ENCODE measurements around the gene PEX10.

PEX10 gene

GRCh38 chr1:2372551-2373490 is 39.5 kb downstream of the PEX10 start:
- no peak for DNase-seq

- DNase-seq = no peak
Observed at GRCh38 chr1:2368053-2368744, 44.2 kb downstream of the PEX10 start.

- DNase-seq = no peak
Observed at GRCh38 chr1:2363847-2364513, 48.4 kb downstream of the PEX10 start.

GRCh38 chr1:2360588-2361364 is 51.6 kb downstream of the PEX10 start:
- DNase-seq = no peak

- DNase-seq = no peak
Observed at GRCh38 chr1:2358651-2359640, 53.4 kb downstream of the PEX10 start.

- no peak for DNase-seq
Observed at GRCh38 chr1:2358072-2358471, 54.3 kb downstream of the PEX10 start.

GRCh38 chr1:2356911-2357845 is 55.2 kb downstream of the PEX10 start:
- DNase-seq = no peak

- no peak for DNase-seq
Observed at GRCh38 chr1:2356401-2356800, 56.0 kb downstream of the PEX10 start.

GRCh38 chr1:2355373-2356261 is 56.7 kb downstream of the PEX10 start:
- DNase-seq = no peak

- no peak for DNase-seq
Observed at GRCh38 chr1:2354511-2355372, 57.6 kb downstream of the PEX10 start.

All from NCI-H2081 (cell line).